GM23338 (cell line): ENCODE measurements around the gene CD180. TPM values are rescaled to one million over a fixed set of nuclear protein-coding genes. Genes with fewer than 3 reads are reported as not detected.

Experiments
- ATAC-seq: fragments of 200-7000 bp; cut with Tn5 transposase; 3 replicates; pipeline ENCODE4 v1.9.1; 2020
- DNase-seq: peaks from one replicate; pipeline ENCODE4 v3.0.0-alpha.2; 2015; ENCODE audit warnings: low spot score
- H2AFZ ChIP-seq: fragments of 200-600 bp; sonication (generic); 2 replicates; pipeline ENCODE4 v1.8.0; 2016; ENCODE audit warnings: antibody characterized with exemption, mild to moderate bottlenecking, moderate library complexity
- H3F3A ChIP-seq: fragments of 200-600 bp; sonication (generic); replicated peaks from 2 replicates; pipeline ENCODE4 v1.8.0; 2017; ENCODE audit warnings: antibody characterized with exemption, mixed run types, low read depth
- H3K27ac ChIP-seq: fragments of 200-600 bp; sonication (generic); 2 replicates; pipeline ENCODE4 v1.6.1; 2016; ENCODE audit warnings: low read depth
- H3K27me3 ChIP-seq: fragments of 200-600 bp; sonication (generic); 2 replicates; pipeline ENCODE4 v1.8.0; 2016; ENCODE audit warnings: mild to moderate bottlenecking, mixed run types, moderate library complexity; ENCODE audit not compliant: insufficient read depth
- H3K36me3 ChIP-seq: fragments of 200-600 bp; sonication (generic); 2 replicates; pipeline ENCODE4 v1.8.0; 2016; ENCODE audit warnings: mild to moderate bottlenecking; ENCODE audit not compliant: insufficient read depth
- H3K4me1 ChIP-seq: fragments of 200-600 bp; sonication (generic); 2 replicates; pipeline ENCODE4 v1.8.0; 2016; ENCODE audit warnings: mild to moderate bottlenecking, moderate library complexity; ENCODE audit not compliant: insufficient read depth
- H3K4me2 ChIP-seq: fragments of 200-600 bp; sonication (generic); 2 replicates; pipeline ENCODE4 v1.7.1; 2017; ENCODE audit warnings: mixed run types
- H3K4me3 ChIP-seq: fragments of 200-600 bp; sonication (generic); 2 replicates; pipeline ENCODE4 v1.6.1; 2016; ENCODE audit warnings: mixed run types
- H3K79me2 ChIP-seq: fragments of 200-600 bp; sonication (generic); replicated peaks from 2 replicates; pipeline ENCODE4 v1.8.0; 2017; ENCODE audit warnings: mild to moderate bottlenecking; ENCODE audit not compliant: insufficient read depth
- H3K9me2 ChIP-seq: fragments of 200-600 bp; sonication (generic); 2 replicates; pipeline ENCODE4 v1.8.0; 2017; ENCODE audit not compliant: insufficient read depth
- H4K20me1 ChIP-seq: fragments of 200-600 bp; sonication (generic); replicated peaks from 2 replicates; pipeline ENCODE4 v1.8.0; 2017; ENCODE audit warnings: mild to moderate bottlenecking; ENCODE audit not compliant: insufficient read depth
- H3K27ac Mint-ChIP-seq: 2 replicates; pipeline ENCODE4 v1.8.0; 2020; ENCODE audit warnings: inconsistent platforms, mild to moderate bottlenecking, moderate library complexity, mixed read lengths
- H3K27me3 Mint-ChIP-seq: 3 replicates; pipeline ENCODE4 v1.8.0; 2022; ENCODE audit warnings: low read depth, mild to moderate bottlenecking, moderate library complexity, mixed read lengths, inconsistent platforms; ENCODE audit not compliant: insufficient read depth, poor library complexity
- H3K36me3 Mint-ChIP-seq: 3 replicates; pipeline ENCODE4 v1.8.0; 2021; ENCODE audit warnings: low read depth, mild to moderate bottlenecking, inconsistent platforms, moderate library complexity, mixed read lengths
- H3K4me1 Mint-ChIP-seq: 3 replicates; pipeline ENCODE4 v1.8.0; 2020; ENCODE audit warnings: mild to moderate bottlenecking, inconsistent platforms, mixed read lengths
- H3K4me3 Mint-ChIP-seq: 3 replicates; pipeline ENCODE4 v1.8.0; 2021; ENCODE audit warnings: moderate library complexity, mild to moderate bottlenecking, inconsistent platforms, mixed read lengths
- H3K9me3 Mint-ChIP-seq: 3 replicates; pipeline ENCODE4 v1.8.0; 2020; ENCODE audit warnings: moderate library complexity, mild to moderate bottlenecking, inconsistent platforms, mixed read lengths
- EZH2 ChIP-seq: fragments of 200-600 bp; sonication (generic); IDR thresholded peaks from one replicate; pipeline ENCODE4 v1.8.0; 2017; ENCODE audit warnings: antibody characterized with exemption, mild to moderate bottlenecking, low read depth; ENCODE audit not compliant: unreplicated experiment
- EZH2phosphoT487 ChIP-seq: fragments of 200-600 bp; sonication (generic); IDR thresholded peaks from one replicate; pipeline ENCODE4 v1.8.1; 2018; ENCODE audit warnings: antibody characterized with exemption; ENCODE audit not compliant: unreplicated experiment
- JUNB ChIP-seq: IDR thresholded peaks from one replicate; pipeline ENCODE4 v1.6.1; 2016; ENCODE audit warnings: antibody characterized with exemption; ENCODE audit not compliant: unreplicated experiment
- NANOG ChIP-seq: IDR thresholded peaks from 2 replicates; pipeline ENCODE4 v1.6.1; 2016; ENCODE audit warnings: antibody characterized with exemption, borderline replicate concordance
- STAT1 ChIP-seq: IDR thresholded peaks from one replicate; pipeline ENCODE4 v1.6.1; 2016; ENCODE audit warnings: antibody characterized with exemption; ENCODE audit not compliant: unreplicated experiment
- ZNF114 ChIP-seq: fragments of 250-450 bp; sonication (Bioruptor Pico); IDR thresholded peaks from 2 replicates; pipeline ENCODE4 v1.5.0; 2020; ENCODE audit warnings: mild to moderate bottlenecking, moderate library complexity
- polyA plus RNA-seq: library from polyadenylated mRNA; unstranded; fragments of >200 nt; fragmentation: Nextera tagmentation; extraction: Ambion mirVana; gene quantifications from 2 replicates; pipeline ENCODE4 v1.2.1, GENCODE V29; 2016
- total RNA-seq: library from RNA; depleted of rRNA; stranded (reverse); fragments of >200 nt; shearing (Covaris generic); gene quantifications from 2 replicates; pipeline ENCODE4 v1.2.3, GENCODE V29; 2014
- TF ChIP-seq, protein P1 (sequence below): fragments of 250-450 bp; sonication (Bioruptor Pico); IDR thresholded peaks from 2 replicates; pipeline ENCODE4 v1.5.0; 2020; ENCODE audit warnings: mild to moderate bottlenecking, moderate library complexity
- TF ChIP-seq, protein P2 (sequence below): IDR thresholded peaks from 2 replicates; pipeline ENCODE4 v1.6.1; 2016; ENCODE audit warnings: antibody characterized with exemption
- TF ChIP-seq, protein P3 (sequence below): IDR thresholded peaks from one replicate; pipeline ENCODE4 v1.6.1; 2018; ENCODE audit warnings: antibody characterized with exemption; ENCODE audit not compliant: unreplicated experiment

CD180 gene
- total and polyA plus RNA-seq, 2 experiments from 2014 or later, result not detected

DNA sequence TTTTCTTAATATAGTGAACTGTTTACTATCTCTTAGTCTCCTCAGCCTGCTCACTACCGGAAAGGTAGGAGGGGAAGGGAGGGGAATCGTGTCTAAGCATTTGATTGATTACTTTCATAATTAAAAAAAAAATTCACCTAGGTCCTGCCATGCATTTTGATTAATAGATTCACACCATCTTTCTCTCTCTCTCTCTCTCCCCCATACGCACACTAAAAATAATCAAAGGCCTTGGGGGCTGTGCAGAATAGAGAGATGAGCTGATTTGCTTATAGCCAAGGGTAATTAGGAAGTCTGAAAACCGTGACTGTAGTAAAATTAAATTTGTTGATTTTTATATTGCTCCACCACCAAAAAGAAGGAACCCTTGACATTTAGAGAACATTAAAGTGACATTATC, 49.6 kb downstream of the CD180 start (continued):
- TF ChIP-seq, protein P1, sequence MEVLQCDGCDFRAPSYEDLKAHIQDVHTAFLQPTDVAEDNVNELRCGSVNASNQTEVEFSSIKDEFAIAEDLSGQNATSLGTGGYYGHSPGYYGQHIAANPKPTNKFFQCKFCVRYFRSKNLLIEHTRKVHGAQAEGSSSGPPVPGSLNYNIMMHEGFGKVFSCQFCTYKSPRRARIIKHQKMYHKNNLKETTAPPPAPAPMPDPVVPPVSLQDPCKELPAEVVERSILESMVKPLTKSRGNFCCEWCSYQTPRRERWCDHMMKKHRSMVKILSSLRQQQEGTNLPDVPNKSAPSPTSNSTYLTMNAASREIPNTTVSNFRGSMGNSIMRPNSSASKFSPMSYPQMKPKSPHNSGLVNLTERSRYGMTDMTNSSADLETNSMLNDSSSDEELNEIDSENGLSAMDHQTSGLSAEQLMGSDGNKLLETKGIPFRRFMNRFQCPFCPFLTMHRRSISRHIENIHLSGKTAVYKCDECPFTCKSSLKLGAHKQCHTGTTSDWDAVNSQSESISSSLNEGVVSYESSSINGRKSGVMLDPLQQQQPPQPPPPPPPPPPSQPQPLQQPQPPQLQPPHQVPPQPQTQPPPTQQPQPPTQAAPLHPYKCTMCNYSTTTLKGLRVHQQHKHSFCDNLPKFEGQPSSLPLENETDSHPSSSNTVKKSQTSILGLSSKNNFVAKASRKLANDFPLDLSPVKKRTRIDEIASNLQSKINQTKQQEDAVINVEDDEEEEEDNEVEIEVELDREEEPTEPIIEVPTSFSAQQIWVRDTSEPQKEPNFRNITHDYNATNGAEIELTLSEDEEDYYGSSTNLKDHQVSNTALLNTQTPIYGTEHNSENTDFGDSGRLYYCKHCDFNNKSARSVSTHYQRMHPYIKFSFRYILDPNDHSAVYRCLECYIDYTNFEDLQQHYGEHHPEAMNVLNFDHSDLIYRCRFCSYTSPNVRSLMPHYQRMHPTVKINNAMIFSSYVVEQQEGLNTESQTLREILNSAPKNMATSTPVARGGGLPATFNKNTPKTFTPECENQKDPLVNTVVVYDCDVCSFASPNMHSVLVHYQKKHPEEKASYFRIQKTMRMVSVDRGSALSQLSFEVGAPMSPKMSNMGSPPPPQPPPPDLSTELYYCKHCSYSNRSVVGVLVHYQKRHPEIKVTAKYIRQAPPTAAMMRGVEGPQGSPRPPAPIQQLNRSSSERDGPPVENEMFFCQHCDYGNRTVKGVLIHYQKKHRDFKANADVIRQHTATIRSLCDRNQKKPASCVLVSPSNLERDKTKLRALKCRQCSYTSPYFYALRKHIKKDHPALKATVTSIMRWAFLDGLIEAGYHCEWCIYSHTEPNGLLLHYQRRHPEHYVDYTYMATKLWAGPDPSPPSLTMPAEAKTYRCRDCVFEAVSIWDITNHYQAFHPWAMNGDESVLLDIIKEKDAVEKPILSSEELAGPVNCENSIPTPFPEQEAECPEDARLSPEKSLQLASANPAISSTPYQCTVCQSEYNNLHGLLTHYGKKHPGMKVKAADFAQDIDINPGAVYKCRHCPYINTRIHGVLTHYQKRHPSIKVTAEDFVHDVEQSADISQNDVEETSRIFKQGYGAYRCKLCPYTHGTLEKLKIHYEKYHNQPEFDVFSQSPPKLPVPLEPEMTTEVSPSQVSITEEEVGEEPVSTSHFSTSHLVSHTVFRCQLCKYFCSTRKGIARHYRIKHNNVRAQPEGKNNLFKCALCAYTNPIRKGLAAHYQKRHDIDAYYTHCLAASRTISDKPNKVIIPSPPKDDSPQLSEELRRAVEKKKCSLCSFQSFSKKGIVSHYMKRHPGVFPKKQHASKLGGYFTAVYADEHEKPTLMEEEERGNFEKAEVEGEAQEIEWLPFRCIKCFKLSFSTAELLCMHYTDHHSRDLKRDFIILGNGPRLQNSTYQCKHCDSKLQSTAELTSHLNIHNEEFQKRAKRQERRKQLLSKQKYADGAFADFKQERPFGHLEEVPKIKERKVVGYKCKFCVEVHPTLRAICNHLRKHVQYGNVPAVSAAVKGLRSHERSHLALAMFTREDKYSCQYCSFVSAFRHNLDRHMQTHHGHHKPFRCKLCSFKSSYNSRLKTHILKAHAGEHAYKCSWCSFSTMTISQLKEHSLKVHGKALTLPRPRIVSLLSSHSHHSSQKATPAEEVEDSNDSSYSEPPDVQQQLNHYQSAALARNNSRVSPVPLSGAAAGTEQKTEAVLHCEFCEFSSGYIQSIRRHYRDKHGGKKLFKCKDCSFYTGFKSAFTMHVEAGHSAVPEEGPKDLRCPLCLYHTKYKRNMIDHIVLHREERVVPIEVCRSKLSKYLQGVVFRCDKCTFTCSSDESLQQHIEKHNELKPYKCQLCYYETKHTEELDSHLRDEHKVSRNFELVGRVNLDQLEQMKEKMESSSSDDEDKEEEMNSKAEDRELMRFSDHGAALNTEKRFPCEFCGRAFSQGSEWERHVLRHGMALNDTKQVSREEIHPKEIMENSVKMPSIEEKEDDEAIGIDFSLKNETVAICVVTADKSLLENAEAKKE (CRISPR knock-in tag), result no peak
- TF ChIP-seq ZNF114 (CRISPR knock-in tag) (no peak), EZH2phosphoT487 (no peak)
- TF ChIP-seq, protein P2, sequence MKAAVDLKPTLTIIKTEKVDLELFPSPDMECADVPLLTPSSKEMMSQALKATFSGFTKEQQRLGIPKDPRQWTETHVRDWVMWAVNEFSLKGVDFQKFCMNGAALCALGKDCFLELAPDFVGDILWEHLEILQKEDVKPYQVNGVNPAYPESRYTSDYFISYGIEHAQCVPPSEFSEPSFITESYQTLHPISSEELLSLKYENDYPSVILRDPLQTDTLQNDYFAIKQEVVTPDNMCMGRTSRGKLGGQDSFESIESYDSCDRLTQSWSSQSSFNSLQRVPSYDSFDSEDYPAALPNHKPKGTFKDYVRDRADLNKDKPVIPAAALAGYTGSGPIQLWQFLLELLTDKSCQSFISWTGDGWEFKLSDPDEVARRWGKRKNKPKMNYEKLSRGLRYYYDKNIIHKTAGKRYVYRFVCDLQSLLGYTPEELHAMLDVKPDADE, result no peak

DNA sequence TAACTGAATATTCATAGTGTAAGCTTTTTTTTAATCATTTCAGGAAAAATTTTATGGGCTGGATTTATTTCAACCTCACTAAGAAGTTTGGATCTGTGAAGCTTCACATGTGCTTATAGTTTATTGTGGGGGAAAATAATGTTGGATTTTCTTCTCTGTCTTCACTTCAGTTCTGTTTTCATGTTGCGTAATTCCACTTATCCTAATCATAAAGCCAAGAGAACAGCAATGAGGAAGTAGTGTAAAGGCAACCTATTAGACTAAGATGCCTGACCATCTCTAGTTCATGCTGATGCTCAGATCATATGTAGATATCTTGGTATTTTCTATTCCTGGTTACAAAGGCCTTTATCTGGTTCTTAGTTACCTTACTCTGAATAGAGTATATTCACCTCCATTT, 50.0 kb downstream of the CD180 start:
- Mint-ChIP-seq H3K4me3 (no peak overlapping the region), H3K36me3 (no peaks in the 10 kb centered on the region)
- no peaks in the 10 kb centered on the region for H3K36me3 ChIP-seq

More for the DNA sequence above, 50.0 kb downstream of the CD180 start:
- H3K27me3 Mint-ChIP-seq, result peaks cover 3% of the 10 kb centered on the region
- H3F3A ChIP-seq, result no peaks in the 10 kb centered on the region
- DNase-seq (no peak), ATAC-seq (no peak)
- H3K4me3 ChIP-seq, result no peak overlapping the region
- no peaks in the 10 kb centered on the region for H3K9me2 ChIP-seq
- H3K4me1 Mint-ChIP-seq, result no peaks in the 10 kb centered on the region
- H3K27me3 ChIP-seq, result no peaks in the 10 kb centered on the region
- no peak overlapping the region for H2AFZ ChIP-seq
- no peaks in the 10 kb centered on the region for H3K79me2 ChIP-seq
- H4K20me1 ChIP-seq, result no peaks in the 10 kb centered on the region
- H3K27ac Mint-ChIP-seq, result no peak overlapping the region
- H3K4me2 ChIP-seq, result no peak overlapping the region
- no peaks in the 10 kb centered on the region for H3K9me3 Mint-ChIP-seq
- H3K4me1 ChIP-seq, result no peaks in the 10 kb centered on the region
- TF ChIP-seq, protein P3, sequence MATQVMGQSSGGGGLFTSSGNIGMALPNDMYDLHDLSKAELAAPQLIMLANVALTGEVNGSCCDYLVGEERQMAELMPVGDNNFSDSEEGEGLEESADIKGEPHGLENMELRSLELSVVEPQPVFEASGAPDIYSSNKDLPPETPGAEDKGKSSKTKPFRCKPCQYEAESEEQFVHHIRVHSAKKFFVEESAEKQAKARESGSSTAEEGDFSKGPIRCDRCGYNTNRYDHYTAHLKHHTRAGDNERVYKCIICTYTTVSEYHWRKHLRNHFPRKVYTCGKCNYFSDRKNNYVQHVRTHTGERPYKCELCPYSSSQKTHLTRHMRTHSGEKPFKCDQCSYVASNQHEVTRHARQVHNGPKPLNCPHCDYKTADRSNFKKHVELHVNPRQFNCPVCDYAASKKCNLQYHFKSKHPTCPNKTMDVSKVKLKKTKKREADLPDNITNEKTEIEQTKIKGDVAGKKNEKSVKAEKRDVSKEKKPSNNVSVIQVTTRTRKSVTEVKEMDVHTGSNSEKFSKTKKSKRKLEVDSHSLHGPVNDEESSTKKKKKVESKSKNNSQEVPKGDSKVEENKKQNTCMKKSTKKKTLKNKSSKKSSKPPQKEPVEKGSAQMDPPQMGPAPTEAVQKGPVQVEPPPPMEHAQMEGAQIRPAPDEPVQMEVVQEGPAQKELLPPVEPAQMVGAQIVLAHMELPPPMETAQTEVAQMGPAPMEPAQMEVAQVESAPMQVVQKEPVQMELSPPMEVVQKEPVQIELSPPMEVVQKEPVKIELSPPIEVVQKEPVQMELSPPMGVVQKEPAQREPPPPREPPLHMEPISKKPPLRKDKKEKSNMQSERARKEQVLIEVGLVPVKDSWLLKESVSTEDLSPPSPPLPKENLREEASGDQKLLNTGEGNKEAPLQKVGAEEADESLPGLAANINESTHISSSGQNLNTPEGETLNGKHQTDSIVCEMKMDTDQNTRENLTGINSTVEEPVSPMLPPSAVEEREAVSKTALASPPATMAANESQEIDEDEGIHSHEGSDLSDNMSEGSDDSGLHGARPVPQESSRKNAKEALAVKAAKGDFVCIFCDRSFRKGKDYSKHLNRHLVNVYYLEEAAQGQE, result no peak
- TF ChIP-seq STAT1 (no peak), EZH2 (no peak), JUNB (no peak), NANOG (no peak), ZNF114 (CRISPR knock-in tag) (no peak)
- H3K27ac ChIP-seq, result no peak overlapping the region
